HG02798 (cell line): Measurements from ENCODE around the gene CEP120.
"Not testable (repeated sequence)": the region's sequence is repeated elsewhere in the genome, so short reads cannot be mapped to it uniquely, and the experiment has no call there.

Experiments
- ATAC-seq: cut with Tn5 transposase; IDR thresholded peaks from one replicate; pipeline ENCODE4 v1.9.1; 2021; ENCODE audit warnings: mild to moderate bottlenecking; ENCODE audit not compliant: unreplicated experiment, poor library complexity

Gene CEP120

DNA sequence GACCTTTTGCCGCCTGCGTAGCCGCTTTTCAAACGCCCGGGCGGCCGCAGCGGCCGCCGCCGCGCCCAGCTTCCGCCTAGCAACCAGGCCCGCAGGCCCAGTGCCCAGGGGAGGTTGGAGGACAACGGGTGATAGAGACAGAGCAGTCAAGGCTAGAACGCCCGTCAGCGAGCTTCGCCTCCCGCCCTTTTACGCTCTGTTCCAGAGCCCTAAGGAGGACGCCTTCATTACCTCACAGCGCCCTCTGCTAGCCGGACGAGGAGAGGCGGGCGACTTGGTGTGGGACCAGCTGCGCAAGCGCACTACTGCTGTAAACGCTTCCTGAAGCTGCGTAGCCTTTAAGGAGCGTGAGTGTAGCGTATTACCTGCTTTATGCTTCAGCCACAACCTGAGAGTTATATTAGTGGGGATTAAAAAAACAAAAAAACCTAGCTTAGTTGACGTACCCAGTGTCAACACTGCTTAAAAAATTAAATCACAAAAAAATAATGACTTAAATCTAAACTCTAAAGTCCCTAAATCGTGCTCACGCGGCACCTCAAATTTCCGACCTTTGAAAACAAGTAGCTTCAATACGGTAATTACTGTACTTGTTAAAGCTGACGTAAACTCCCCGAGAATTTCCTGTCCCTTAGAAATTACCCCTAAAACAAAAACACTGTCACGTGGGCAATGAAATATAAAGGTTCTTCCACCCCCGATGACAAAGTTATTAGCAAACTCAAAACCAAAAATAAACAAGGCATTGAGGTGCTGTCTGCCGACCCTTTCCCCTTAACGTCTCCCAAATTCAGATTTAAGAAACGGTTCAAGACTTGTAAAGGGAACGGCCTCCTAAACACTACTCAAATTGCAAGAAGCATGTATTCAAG is at the start of gene CEP120:
TSS of gene CEP120 (minus strand) at position 126 of the 872 bp plus-strand sequence. CDS start 405 bp downstream, outside the sequence.
- ATAC-seq: peak; percentile 99

- no peak for ATAC-seq
These were observed 49.1 kb upstream of the CEP120 start for GRCh38 chr5:123472150-123472924.

DNA sequence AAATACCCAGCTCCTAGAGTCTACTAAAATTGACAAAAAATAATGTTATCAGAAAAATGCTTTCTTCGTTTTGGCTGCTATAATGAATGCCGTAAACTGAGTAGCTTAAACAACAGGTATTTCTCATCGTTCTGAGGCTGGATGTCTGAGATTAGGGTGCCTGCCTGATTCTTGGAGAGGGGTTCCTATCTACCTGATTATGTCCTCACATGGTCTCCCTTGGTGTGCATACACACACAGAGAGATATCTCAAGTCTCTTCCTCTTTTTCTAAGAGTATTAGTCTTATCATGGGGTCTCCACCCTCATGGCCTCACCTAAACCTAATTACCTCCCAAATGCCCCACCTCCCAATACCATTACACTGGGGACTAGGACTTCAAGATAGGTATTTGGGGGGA is 48.2 kb upstream of the CEP120 start:
- no peak for ATAC-seq

DNA sequence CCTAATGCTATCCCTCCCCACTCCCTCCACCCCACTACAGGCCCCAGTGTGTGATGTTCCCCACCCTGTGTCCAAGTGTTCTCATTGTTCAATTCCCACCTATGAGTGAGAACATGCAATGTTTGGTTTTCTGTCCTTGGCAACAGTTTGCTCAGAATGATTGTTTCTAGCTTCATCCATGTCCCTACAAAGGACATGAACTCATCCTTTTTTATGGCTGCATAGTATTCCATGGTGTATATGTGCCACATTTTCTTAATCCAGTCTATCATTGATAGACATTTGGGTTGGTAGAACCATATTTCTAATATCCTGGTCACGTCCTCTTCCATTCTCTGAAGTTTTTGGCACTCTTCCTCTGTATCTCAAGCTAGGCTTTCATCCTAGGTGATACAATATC is 43.6 kb upstream of the CEP120 start:
- ATAC-seq: not testable (repeated sequence)

- no peak for ATAC-seq
These were observed 37.1 kb upstream of the CEP120 start for GRCh38 chr5:123460296-123460729.

DNA sequence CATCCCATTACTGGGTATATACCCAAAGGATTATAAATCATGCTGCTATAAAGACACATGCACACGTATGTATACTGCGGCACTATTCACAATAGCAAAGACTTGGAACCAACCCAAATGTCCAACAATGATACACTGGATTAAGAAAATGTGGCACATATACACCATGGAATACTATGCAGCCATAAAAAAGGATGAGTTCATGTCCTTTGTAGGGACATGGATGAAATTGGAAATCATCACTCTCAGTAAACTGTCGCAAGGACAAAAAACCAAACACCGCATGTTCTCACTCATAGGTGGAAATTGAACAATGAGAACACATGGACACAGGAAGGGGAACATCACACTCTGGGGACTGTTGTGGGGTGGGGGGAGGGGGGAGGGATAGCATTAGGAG is 35.8 kb upstream of the CEP120 start:
- not testable (repeated sequence) for ATAC-seq

- no peak for ATAC-seq
These were observed 33.0 kb upstream of the CEP120 start for GRCh38 chr5:123456242-123456641.

DNA sequence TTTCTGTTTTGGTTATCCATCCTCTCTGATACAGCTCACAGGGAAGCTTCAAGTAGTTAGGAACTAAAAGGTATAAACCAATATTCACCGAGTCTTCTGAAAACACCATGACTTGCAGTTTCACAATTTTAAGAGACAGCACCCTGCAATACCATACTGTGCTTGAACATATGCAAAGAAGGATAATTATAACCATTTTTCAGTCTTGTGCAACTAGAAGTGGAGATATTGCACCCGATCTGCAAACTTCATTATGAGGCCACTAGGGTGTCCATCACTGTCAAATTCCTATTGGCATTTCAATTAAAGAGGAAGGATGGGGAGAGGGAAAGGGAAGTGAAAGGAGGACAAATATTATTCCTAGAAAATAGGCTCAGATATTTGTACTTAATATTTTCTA is 32.4 kb upstream of the CEP120 start:
- ATAC-seq: peak; percentile 93

GRCh38 chr5:123455095-123455494 is 31.9 kb upstream of the CEP120 start:
- no peak for ATAC-seq

GRCh38 chr5:123454259-123454911 is 31.2 kb upstream of the CEP120 start:
- no peak for ATAC-seq

DNA sequence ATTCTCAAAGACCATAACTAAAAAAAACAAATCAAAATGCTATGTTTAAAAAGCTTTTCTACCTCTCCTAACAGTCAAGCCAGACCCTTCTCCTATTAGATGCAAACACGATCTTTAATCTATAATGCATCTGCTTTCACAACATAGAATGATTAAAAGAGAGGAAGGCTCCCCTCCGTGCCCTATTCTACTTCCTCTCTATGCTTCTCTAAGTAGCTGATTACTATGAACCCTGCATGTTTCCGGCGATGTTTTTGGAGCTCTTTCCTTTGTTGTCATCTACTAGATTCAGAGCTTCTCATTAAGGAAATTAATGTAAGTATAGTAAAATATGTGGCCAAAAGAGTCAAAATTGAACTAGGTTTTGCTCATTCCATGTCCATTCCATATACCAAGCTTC is 29.2 kb upstream of the CEP120 start:
- ATAC-seq: no peak

DNA sequence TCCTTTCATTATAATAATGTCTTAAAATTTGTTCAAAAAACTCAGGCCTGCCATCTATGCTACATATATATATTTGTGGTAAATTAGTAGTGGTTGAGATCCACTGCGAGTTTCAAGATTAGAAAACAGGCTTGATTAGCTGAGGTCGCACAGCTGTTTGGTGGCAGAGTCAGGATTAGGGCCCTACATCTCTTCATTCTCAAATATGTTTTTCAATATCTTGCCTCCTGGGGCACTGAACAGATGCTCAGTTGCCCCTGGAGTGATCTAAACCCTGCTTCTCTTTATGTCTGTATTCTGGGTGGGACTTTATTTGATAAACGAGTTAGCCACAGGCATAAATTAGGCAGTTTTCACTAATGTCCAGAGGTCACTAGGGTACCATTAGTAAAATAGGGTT is 27.8 kb upstream of the CEP120 start:
- no peak for ATAC-seq

- no peak for ATAC-seq
These were observed 27.4 kb upstream of the CEP120 start for GRCh38 chr5:123450640-123451039.

DNA sequence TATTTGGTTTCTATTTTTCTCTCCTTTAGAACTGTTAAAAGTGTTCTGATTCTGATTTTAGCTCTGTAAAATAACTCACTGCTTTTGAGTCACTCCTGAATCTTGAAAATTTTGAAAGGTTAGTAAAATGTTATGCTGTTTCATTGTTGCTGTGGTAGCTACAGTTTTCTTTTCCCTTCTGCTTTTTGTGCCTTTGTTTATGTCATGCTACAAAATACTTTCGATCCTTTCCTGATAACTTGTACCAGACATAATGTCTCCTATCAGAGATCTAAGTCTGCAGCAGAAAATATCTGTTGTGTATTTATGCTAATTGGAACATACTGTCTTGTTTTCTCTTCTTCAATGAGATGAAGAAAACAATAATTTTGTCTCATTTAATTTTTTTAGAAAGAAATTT is 26.9 kb upstream of the CEP120 start:
- no peak for ATAC-seq

GRCh38 chr5:123449424-123449974 is 26.3 kb upstream of the CEP120 start:
- ATAC-seq: no peak

- no peak for ATAC-seq
These were observed 25.5 kb upstream of the CEP120 start for GRCh38 chr5:123448743-123449142.

GRCh38 chr5:123448017-123448617 is 24.9 kb upstream of the CEP120 start:
- peak; percentile 86 for ATAC-seq

DNA sequence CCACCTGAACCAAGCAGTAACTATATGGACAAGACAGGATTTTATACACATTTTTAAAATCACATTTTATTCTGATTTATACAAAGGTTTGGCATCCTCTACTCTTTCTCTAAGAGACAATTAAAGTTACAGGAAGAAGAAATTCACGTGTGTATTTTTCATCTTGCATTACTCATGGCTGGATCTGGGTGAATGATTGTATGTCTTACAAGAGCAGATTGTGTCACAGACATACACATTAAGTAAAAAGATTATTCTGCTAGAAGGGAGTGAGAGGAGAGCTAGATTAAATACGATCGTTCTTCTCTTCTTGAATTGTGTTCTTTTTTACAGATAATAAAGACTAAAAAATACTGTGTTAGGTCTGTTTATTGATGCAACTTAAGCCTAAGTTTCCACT is 20.8 kb upstream of the CEP120 start:
- no peak for ATAC-seq

- ATAC-seq: no peak
These were observed 18.2 kb upstream of the CEP120 start for GRCh38 chr5:123441408-123441807.
